ENCODE results near the gene RPEL1. TPM values are rescaled to one million over a fixed set of nuclear protein-coding genes. Genes with fewer than 3 reads are reported as not detected.
"Not testable (repeated sequence)": the region's sequence is repeated elsewhere in the genome, so short reads cannot be mapped to it uniquely, and the experiment has no call there.

The RPEL1 gene
- total and polyA plus RNA-seq, 8 donors, result not detected

DNA sequence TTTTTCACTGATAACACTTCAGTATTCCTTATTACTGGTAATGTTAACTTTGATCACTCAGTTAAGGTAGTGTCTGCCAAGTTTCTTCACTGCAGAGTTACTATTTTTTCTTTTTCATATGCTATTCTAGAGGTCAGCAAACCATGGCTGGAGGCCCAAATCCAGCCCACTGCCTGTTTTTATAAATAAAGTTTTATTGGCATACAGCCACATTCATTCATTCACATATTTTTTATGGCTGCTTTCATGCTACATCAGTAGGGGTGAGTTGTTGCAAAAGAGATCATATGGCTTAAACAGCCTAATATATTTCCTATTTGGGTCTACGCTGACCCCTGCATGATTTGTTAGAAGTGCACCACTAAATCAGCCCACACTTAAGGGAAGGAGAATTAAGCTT is 10.9 kb downstream of the RPEL1 start:
- Histone ChIP-seq H3K27me3 (no peaks in the 10 kb centered on the region), H3K4me3 (no peak overlapping the region), H3K27ac (no peak overlapping the region), H3K4me1 (no peaks in the 10 kb centered on the region), H3K36me3 (no peaks in the 10 kb centered on the region), H3K9me3 (peaks cover 0 to 11% (median 4%) of the 10 kb centered on the region in 4 donors)
- no peak for TF ChIP-seq POLR2AphosphoS5 (IDR thresholded peaks at IDR 0.05)
- no peak for TF ChIP-seq POLR2A (IDR thresholded peaks at IDR 0.05)
- no peak for TF ChIP-seq CTCF (IDR thresholded peaks at IDR 0.05)
- no peak for TF ChIP-seq EP300 (IDR thresholded peaks at IDR 0.05)
- intact Hi-C loops (cut with DNase I; ENCODE audit: low total_unique reads), result no loop called here
- DNase-seq, result no peak
- WGBS, 5 donors, result 83 to 100% (median 92%) methylated on average over 1 of the region's 1 CpG

DNA sequence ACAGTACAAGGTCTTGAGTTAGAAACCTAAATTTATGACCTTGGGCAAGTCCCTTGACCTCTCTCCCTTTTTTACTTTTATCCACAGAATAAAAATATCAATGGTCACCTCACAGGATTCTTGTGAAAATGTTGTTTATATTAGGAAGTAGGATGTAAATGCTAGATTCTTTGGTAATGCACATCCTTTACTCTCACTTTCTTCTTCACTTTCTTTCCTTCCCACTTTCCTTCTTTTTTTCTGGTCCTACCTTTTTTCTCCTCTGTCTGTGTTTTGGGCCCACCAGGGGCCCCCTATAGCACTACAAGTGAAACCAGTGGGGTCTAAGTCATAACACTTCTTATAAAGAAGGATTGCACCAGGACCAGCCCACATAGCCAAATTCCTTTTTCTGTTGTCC is 12.1 kb downstream of the RPEL1 start:
- Histone ChIP-seq H3K9me3 (peaks cover 0 to 11% (median 4%) of the 10 kb centered on the region in 4 donors), H3K4me3 (no peak overlapping the region), H3K27ac (no peak overlapping the region), H3K27me3 (peaks cover 0 to 5% (median 0%) of the 10 kb centered on the region in 3 donors), H3K36me3 (no peaks in the 10 kb centered on the region), H3K4me1 (no peaks in the 10 kb centered on the region)
- intact Hi-C loops (cut with DNase I; ENCODE audit: low total_unique reads), result no loop called here
- TF ChIP-seq CTCF (IDR thresholded peaks at IDR 0.05) (no peak), POLR2AphosphoS5 (IDR thresholded peaks at IDR 0.05) (no peak), EP300 (IDR thresholded peaks at IDR 0.05) (no peak)
- no peak for DNase-seq

DNA sequence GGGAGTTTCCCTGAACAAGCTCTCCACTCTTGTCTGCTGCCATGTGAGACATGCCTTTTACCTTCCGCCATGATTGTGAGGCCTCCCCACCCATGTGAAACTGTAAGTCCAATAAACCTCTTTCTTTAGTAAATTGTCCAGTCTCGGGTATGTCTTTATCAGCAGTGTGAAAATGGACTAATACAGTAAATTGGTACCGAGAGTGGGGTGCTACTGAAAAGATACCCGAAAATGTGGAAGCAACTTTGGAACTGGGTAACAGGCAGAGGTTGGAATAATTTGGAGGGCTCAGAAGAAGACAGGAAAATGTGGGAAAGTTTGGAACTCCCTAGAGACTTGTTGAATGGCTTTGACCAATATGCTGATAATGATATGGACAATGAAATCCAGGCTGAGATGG is 13.2 kb downstream of the RPEL1 start:
- Histone ChIP-seq H3K9me3 (peaks cover 0 to 11% (median 4%) of the 10 kb centered on the region in 4 donors), H3K27me3 (peaks cover 0 to 15% (median 0%) of the 10 kb centered on the region in 3 donors)
- DNase-seq; H3K36me3 ChIP-seq; H3K4me1 ChIP-seq; H3K27ac ChIP-seq; intact Hi-C loops (cut with DNase I; ENCODE audit: low total_unique reads); H3K4me3 ChIP-seq: not testable (repeated sequence)
- WGBS, 5 donors, result 86 to 93% (median 91%) methylated on average over 4 of the region's 4 CpGs

DNA sequence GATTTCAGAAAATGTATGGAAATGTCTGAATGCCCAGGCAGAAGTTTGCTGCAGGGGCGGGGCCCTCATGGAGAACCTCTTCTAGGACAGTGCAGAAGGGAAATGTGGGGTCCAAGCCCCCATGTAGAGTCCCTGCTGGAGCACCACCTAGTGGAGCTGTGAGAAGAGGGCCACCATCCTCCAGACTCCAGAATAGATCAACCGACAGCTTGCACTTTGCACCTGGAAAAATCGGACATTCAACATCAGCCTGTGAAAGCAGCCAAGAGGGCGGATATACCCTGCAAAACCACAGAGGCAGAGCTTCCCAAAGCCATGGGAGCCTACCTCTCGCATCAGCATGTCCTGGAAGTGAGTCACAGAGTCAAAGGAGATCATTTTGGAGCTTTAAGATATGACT is 14.3 kb downstream of the RPEL1 start:
- no peak overlapping the region for H3K4me3 ChIP-seq
- intact Hi-C loops (cut with DNase I; ENCODE audit: low total_unique reads), result no loop called here
- 84 to 93% (median 90%) methylated on average over 4 to 5 of the region's 5 CpGs for whole genome bisulfite sequencing, 5 donors
- H3K9me3 ChIP-seq, result peaks cover 0 to 11% (median 4%) of the 10 kb centered on the region in 4 donors
- no peak overlapping the region for H3K27ac ChIP-seq
- TF ChIP-seq POLR2A (IDR thresholded peaks at IDR 0.05), result no peak
- TF ChIP-seq POLR2AphosphoS5 (IDR thresholded peaks at IDR 0.05), result no peak
- no peaks in the 10 kb centered on the region for H3K36me3 ChIP-seq
- no peak for DNase-seq
- H3K4me1 ChIP-seq, result no peaks in the 10 kb centered on the region
- H3K27me3 ChIP-seq, result peaks cover 0 to 21% (median 0%) of the 10 kb centered on the region in 3 donors

GRCh38 chr10:103262229-103262628 is 16.5 kb downstream of the RPEL1 start:
- DNase-seq, result no peak
- Histone ChIP-seq H3K4me1 (no peaks in the 10 kb centered on the region), H3K27me3 (peaks cover 0 to 40% (median 0%) of the 10 kb centered on the region in 3 donors), H3K4me3 (no peak overlapping the region), H3K27ac (no peak overlapping the region), H3K9me3 (peaks cover 0 to 11% (median 4%) of the 10 kb centered on the region in 4 donors), H3K36me3 (no peaks in the 10 kb centered on the region)
- WGBS, 5 donors, result 66 to 84% (median 71%) methylated on average over 3 of the region's 3 CpGs
- intact Hi-C loops (cut with DNase I; ENCODE audit: low total_unique reads), result no loop called here
- no peak for TF ChIP-seq EP300 (IDR thresholded peaks at IDR 0.05)
- no peak for TF ChIP-seq POLR2AphosphoS5 (IDR thresholded peaks at IDR 0.05)
- no peak for TF ChIP-seq POLR2A (IDR thresholded peaks at IDR 0.05)
- no peak for TF ChIP-seq CTCF (IDR thresholded peaks at IDR 0.05)
